Fibroblast of pulmonary artery (primary cell): Measurements from ENCODE around the gene PCSK2.
"Not testable (repeated sequence)": the region's sequence is repeated elsewhere in the genome, so short reads cannot be mapped to it uniquely, and the experiment has no call there.

Source experiments
- DNase-seq: peaks from one replicate; pipeline ENCODE4 v3.0.0-alpha.2; 2010; ENCODE audit warnings: low read depth
- H3K4me3 ChIP-seq: replicated peaks from 2 replicates; pipeline ENCODE4 v1.5.1; 2011; ENCODE audit warnings: low read depth, mild to moderate bottlenecking, control low read depth, low read length, moderate library complexity
- TF ChIP-seq, protein P1 (sequence below): IDR thresholded peaks from 2 replicates; pipeline ENCODE4 v1.5.1; 2011; ENCODE audit warnings: mild to moderate bottlenecking, control low read depth, low read length, inconsistent platforms; ENCODE audit errors: missing control alignments

The PCSK2 gene

DNA sequence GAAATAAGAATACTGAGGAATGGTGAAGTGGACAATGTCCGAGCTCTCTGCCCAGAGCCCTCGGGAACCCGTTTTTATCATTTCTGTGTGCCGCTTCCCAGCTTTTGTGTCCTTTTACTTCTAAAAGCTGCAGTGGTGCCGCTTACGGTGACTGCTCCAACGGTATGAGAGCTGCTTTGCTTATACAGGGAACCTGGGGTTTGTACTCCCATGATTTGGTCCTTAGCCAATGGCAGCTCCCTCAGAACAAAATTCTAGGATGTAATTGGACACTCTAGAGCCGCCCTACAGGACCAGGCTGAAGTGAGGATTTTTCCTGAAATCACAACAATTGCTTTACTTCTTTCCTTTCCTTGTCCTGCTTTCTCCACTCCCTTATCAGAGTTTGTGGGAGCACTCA is 24.2 kb upstream of the PCSK2 start:
- TF ChIP-seq, protein P1, sequence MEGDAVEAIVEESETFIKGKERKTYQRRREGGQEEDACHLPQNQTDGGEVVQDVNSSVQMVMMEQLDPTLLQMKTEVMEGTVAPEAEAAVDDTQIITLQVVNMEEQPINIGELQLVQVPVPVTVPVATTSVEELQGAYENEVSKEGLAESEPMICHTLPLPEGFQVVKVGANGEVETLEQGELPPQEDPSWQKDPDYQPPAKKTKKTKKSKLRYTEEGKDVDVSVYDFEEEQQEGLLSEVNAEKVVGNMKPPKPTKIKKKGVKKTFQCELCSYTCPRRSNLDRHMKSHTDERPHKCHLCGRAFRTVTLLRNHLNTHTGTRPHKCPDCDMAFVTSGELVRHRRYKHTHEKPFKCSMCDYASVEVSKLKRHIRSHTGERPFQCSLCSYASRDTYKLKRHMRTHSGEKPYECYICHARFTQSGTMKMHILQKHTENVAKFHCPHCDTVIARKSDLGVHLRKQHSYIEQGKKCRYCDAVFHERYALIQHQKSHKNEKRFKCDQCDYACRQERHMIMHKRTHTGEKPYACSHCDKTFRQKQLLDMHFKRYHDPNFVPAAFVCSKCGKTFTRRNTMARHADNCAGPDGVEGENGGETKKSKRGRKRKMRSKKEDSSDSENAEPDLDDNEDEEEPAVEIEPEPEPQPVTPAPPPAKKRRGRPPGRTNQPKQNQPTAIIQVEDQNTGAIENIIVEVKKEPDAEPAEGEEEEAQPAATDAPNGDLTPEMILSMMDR = no peak
- DNase-seq = no peak
- no peak overlapping the region for H3K4me3 ChIP-seq

DNA sequence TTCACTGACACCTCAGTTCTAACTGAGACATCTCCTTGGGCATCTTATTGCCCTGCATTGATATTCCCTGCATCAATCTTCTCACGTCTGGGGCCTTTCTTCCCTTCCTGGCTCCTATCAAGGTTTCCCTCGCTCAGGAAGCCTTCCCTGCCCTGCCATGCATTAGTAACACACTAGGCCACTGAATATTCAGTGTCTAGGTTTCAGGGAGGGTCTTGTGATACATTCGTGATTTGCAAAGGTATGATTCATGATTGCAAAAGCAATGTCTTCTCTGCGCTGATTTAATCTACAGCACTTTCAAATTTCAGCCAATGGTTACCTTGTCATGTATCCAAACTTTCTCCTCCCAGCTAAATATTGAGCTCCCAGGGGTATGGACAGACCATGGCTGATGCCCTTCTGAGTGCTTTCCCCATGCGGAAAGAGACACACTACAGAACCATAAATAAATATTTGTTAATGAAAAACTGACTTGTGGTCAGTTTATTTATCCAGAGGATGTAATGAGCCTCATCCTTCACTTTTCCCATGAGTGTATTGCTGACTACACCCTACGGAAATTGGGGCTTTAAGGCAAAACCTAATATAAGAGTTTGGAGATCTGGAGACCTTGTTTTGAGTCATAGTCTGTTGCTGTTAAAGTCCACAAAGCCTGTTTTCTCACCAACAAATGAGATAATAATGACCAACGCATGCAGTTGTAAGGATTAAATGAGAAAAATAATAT is 21.6 kb upstream of the PCSK2 start:
- no peak for DNase-seq
- TF ChIP-seq, protein P1 = no peak
- no peak overlapping the region for H3K4me3 ChIP-seq

GRCh38 chr20:17210387-17210786 is 16.5 kb upstream of the PCSK2 start:
- no peak overlapping the region for H3K4me3 ChIP-seq
- TF ChIP-seq, protein P1 = no peak
- DNase-seq = no peak

DNA sequence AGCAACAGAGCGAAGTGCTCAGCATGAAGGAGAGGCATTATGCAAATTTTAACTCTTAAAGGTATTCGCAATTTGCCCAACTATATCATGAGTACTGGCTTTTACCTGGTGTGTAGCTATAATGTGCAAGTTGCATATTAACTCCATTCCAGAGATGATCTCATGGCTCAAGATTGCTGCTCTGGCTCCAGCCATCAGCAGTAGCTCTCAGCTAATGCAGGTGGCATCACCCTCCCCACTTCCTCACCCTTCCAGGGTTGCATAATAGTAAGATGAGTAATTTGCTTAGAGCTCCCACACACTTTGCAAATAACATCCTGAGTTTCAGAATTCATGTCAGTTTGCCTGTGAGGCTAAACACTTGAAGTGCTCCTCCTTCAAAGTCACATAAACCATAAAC is 15.9 kb upstream of the PCSK2 start:
- no peak for DNase-seq
- H3K4me3 ChIP-seq = no peak overlapping the region
- TF ChIP-seq, protein P1 = no peak

GRCh38 chr20:17215167-17215566 is 11.7 kb upstream of the PCSK2 start:
- no peak overlapping the region for H3K4me3 ChIP-seq
- no peak for DNase-seq
- TF ChIP-seq, protein P1 = no peak

DNA sequence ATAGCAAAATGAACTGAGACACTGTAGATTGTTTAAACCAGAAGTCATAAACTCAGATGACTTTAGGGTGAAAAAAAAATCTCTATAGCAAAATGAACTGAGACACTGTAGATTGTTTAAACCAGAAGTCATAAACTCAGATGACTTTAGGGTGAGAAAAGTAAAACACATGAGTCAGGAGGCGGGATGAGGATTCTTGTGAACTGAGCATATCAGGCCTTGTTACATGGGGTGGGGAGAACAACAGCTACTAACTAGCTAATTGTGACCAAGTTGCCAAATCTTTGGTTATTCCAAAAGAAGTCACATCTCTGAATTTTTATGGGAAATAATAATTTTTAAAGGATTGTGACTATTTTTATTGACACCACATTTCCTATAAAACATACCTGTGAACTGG is 7.0 kb upstream of the PCSK2 start:
- not testable (repeated sequence) for DNase-seq, H3K4me3 ChIP-seq

DNA sequence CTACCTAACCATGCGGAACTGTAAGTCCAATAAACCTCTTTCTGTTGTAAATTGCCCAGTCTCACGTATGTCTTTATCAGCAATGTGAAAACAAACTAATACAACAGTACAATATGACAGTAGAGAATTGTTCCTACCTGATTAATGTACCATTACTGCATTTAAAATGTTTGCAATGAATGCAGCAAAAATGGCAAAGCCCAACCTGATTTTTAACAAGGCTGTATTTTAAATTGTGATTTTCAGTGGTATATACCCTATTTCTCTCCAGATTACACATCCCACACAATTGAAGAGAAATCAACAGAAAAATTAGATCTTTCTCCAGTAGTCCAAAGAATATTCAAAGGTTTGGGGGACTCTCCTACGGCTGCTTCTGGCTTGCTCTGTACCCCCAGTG is 3.3 kb upstream of the PCSK2 start:
- H3K4me3 ChIP-seq = no peak overlapping the region
- TF ChIP-seq, protein P1 = no peak
- no peak for DNase-seq
